HG03135 (cell line): ENCODE data around the gene CS.

ENCODE experiments used
- ATAC-seq: cut with Tn5 transposase; IDR thresholded peaks from one replicate; pipeline ENCODE4 v1.9.1; 2021; ENCODE audit warnings: mild to moderate bottlenecking, moderate library complexity; ENCODE audit not compliant: unreplicated experiment

The CS gene

DNA sequence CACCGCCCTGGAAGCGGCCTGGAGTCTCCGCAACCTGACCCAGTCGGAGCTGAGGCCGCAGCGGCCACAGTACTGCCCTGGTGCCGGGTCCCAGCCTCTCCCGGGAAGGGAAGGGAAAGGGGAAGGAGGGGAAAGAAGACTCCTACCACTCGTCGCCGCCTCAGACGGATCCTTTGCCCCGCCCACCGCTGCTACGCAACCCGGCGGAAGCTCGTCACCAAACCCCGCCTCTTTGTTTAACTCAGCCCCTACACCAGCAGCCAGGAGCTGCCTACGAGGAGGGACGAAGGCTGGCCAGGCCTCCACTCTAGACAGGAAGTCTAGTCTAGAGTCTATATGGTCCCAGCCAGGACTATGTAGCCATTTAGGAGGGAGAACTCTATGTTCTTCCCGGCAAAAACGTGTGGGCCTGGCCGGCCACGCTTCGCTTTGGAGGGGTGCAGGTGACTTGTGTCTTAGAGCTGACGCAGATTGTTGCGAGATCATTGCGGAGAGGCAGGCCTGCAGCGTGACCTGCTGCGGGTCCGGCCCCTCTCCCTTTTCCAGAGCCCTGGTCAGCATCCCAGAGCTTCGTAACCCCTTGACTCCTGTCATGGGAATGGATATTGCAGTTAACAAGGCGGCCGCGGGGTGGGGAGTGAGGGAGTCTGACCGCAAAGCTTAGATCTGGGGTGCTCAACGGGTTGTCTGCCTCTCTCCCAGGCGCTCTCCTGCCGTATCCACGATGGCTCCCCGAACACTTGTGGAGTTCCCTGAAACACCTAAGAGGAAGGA is 78.2 kb downstream of the CS start, which contains the start of gene RNF41:
Gene RNF41, minus strand, starts transcription at position 166 of the 774 bp plus-strand sequence. CDS start 7,875 bp downstream, outside the sequence.
- peak; percentile 77 for ATAC-seq
